HG03354 (cell line): ENCODE measurements around the gene STARD7.

Experiments
- ATAC-seq: cut with Tn5 transposase; IDR thresholded peaks from one replicate; pipeline ENCODE4 v1.9.1; 2021; ENCODE audit warnings: mild to moderate bottlenecking; ENCODE audit not compliant: unreplicated experiment, poor library complexity, severe bottlenecking

Gene STARD7

GRCh38 chr2:96202152-96202854 lies 6.3 kb downstream of the STARD7 start:
- no peak for ATAC-seq

DNA sequence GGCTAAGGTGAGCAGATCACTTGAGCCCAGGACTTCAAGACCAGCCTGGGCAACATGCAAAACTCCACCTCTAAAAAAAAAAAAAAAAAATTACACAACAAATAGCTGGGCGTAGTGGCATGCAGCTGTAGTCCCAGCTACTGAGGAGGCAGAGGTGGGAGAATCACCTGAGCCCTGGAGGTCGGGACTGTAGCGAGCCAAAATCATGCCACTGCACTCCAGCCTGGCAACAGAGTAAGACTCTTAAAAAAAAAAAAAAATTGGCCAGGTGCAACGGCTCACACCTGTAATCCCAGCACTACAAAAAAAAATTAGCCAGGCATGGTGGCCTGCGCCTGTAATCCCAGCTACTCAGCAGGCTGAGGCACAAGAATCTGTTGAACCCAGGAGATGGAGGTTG lies 7.3 kb downstream of the STARD7 start:
- no peak for ATAC-seq

DNA sequence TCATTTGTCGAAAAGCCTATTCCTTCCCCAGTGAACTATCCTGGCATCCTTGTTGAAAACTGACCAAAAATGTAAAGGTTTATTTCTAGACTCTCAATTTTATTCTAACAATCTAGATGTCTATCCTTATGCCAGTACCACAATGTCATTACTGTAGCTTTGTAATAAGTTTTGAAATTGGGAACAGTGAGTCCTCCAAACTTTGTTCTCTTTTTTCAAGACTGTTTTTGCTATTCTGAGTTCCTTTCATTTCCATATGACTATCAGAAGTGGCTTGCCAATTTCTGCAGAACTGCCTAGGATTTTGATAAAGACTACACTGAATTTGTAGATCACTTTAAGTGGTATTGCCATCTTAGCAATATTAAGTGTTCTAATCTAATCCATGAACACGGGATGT lies 9.7 kb downstream of the STARD7 start:
- no peak for ATAC-seq

DNA sequence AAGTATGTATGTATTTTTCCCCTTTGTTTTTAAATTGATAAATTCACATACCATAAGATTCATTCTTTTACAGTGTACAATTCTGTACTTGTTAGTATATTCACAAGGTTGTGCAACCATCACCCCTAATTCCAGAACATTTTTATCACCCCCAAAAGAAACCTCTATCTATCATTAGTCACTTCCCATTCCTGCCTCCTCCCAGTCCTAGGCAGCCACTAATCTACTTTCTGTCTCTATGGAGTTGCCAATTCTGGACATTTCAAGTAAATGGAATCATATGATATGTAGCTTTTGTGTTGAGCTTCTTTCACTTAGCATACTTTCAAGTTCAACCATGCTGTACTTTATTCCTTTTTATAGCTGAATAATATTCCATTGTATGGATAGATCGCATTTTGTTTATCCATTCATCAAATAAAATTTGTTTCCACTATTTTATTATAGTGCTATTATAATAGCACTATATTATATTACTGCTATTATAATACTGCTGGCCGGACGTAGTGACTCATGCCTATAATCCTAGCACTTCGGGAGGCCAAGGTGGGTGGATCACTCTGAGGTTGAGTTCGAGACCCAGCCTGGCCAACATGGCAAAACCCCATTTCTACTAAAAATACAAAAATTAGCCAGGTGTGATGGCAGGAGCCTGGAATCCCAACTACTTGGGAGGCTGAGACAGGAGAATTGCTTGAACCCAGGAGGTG lies 10.9 kb downstream of the STARD7 start:
- no peak for ATAC-seq

GRCh38 chr2:96195410-96196066 lies 13.1 kb downstream of the STARD7 start:
- ATAC-seq = no peak

DNA sequence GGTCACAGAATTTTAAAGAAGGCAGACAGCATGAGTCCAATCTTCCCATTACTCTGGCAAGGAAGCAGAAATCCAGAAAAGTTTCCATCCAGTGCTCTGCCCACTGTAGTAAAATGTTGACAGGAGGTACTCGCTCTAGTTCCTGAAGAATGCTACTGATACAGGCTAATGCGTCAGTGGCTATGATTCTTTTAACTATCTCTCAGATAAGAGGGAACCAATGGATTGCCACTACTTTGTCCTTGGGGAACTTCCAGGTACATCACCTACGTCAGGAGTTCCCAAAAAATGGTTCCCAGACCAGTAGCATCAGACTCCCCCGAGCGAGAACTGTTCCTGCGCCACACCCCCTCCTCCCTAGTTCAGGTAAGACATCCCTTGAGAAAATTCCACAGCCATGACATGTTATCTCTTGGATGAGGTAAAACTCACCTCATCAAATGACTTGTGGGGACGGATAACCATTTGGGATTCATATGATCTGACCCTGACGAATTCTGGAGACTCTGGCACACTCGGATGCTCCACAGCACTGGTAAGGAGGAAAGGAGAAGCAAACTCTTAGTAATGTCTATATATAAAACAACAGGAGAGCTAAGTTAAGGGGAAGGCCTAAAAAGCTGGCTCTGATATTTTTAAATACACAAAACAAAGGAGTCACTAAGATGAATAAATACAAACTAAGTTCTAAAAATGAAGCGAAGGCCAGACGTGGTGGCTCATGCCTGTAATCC lies 16.5 kb downstream of the STARD7 start:
- ATAC-seq = no peak

- ATAC-seq = no peak
Observed at GRCh38 chr2:96188821-96189526, 19.7 kb downstream of the STARD7 start.

- no peak for ATAC-seq
Observed at GRCh38 chr2:96186562-96186961, 22.1 kb downstream of the STARD7 start.

- ATAC-seq = no peak
Observed at GRCh38 chr2:96185516-96185915, 23.1 kb downstream of the STARD7 start.

DNA sequence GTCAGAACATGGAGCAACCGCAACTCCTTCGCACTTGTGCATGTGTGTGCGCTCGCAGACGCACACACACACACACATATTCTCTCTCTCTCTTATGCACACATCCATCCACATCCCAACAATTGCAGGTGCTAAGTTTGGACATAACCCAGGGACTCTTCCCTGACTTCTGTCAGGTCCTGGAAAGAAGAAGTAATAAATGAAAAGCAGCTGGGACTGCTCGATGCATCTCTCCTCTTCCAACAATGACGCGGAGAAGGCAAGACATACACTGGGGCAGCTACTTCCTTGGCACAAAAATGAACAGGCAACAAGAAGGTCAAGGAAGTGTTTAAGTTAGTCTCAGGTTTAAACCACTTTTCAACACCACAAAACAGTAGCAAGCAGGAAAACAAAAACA lies 23.6 kb downstream of the STARD7 start:
- no peak for ATAC-seq

DNA sequence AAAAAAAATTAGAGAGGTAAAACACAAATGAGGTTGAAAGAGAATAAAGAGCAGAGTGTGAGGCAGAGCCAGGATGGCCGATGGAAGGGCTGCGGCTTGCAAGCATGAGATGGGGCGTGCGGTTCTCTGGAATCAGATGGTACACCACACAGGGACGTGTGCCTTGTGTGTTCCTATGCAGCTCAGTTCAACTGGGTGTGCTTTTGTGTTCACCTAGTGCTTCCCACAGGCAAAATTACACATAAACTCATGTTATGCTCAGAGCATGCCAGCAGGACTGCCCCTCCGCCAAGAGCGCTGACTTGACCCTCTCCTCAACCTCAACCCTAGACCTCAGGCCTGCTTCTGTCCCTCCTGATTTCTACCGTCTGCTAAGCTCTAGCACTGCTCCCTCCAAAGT lies 24.4 kb downstream of the STARD7 start:
- no peak for ATAC-seq

DNA sequence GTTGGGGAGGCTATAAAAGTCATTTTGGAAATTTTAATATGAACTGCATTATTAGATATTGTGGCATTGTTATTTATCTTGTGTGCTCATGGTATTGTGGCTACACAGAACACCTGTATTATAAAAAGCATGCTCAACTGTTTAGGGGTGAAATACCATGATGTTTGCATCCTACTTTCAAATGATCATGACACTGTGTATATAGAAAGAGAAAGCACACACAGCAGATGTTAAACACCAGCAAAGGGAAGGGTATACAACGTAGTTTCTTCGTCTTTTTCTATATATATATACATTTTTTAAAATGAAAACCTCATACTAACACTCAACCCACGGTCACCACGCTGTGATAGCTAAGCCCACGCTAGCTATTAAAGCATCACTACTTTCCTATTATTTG lies 27.1 kb downstream of the STARD7 start:
- no peak for ATAC-seq

- no peak for ATAC-seq
Observed at GRCh38 chr2:96180521-96180920, 28.1 kb downstream of the STARD7 start.

DNA sequence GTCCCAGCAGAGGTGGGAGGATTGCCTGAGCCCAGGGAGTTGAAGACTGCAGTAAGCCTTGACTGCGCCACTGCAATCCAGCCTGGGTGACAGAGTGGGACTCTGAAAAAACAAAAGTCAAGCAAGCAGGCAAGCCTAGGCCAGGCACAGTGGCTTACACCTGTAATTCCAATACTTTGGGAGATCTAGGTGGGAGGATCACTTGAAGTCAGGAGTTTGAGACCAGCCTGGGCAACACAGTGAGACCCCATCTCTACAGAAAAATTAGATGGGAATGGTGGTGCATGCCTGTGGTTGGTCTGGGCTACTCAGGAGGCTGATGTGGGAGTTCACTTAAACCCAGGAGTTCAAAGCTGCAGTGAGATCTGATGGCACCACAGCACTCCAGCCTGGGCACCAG lies 28.6 kb downstream of the STARD7 start:
- ATAC-seq = no peak

DNA sequence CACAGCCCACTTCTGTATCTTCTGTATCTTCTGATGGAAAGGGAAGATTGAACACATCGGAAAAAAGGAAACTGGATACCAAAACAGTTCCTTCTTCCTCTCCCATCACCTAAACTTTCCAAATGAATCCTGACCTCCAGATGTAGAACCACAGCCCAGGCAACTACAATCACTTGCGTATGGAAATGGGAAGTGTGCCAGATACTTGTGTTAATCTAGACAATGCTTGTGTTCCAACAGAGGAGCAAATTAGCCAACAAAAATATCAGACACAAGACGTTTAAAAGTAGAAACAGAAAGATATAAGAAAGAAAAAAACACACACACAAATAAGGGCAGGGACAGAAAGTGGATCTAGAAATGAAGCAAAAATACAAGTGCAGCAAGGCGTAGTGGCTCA lies 32.0 kb downstream of the STARD7 start:
- no peak for ATAC-seq

- no peak for ATAC-seq
Observed at GRCh38 chr2:96175951-96176350, 32.7 kb downstream of the STARD7 start.

DNA sequence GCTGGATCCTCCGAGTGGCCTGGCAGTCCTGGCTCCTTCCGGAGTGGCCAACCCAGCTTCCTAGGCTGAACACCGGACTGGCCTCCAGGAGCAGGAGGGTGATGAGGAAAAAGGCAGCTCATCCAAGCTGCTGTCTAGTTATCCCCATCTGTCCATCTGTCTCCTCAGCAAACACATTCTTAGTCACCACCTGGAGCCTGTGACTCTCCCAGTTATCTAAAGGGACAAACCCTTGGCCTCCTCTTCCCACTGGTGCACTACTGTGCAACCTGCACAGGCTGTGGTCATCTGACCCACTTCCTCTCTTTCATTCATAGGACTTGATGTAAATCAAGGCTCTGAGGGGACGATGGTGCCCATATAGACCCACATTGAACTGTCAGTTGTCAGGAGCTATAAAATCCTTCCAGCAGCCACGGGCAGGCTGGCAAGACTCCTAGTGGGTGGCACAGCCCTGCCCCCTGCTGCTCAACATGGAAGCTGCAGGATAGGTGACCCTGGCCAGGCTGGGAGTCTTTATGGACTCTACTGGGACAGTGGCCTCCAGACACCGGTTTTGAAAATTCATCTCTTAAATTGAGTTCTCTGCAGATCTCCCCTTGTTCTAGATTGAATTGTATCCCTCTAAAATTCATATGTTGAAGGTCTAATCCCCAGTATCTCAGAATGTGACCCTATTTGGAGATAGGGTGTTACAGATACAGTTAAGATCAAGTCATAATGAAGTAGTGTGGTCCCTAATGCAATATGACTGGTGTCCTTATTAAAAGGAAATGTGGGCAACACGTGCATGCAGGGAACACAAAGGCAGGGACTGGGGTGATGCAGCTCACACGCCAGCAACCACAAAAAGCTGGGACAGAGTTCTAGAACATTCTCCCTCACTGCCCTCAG lies 34.1 kb downstream of the STARD7 start:
- ATAC-seq = peak; percentile 90

DNA sequence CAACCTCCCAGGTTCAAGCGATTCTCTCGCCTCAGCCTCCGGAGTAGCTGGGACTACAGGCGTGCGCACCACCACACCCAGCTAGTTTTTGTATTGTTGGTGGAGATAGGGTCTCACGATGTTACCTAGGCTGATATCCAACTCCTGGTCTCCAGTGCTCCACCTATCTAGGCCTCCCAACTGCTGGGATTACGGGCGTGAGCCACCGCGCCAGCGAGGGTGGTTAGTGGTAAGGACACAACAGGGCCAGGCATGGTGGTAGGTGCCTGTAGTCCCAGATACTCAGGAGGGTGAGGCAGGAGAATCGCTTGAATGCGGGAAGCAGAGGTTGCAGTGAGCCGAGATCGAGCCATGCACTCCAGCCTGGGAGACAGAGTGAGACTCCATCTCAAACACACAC lies 36.8 kb downstream of the STARD7 start:
- ATAC-seq = no peak

DNA sequence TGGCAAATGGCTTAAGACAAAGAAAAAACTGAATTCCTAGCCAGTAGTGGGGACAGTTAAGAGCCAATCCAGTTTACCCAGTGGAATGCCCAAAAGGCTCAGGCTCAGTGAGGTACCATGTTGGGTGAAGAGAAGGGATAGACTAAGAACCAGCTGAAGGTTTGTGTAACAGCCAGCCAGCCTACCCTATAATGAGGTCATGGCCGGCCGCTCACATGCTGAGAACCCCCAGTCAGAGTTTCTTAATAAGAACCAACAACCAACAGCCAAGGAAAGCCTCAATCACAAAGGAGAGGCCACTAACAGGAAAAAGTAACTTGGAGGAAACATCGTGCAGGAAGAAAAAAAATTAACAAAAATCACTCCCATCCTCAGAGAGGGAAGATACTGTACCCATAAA lies 38.0 kb downstream of the STARD7 start:
- no peak for ATAC-seq
